ENCODE measurements around the gene HSD17B3.
"Not testable (repeated sequence)": the region's sequence is repeated elsewhere in the genome, so short reads cannot be mapped to it uniquely, and the experiment has no call there.

Gene HSD17B3

GRCh38 chr9:96193236-96193755, 108.7 kb downstream of the HSD17B3 start:
- Histone ChIP-seq H3K4me1 (ENCODE audit: control insufficient read depth in 2 of 2, insufficient read depth in 1 of 2, low read depth in 1 of 2, low read length in 2 of 2) (no peaks in the 10 kb centered on the region), H2BK5ac (ENCODE audit: low read length) (no peak overlapping the region), H3K4me2 (ENCODE audit: insufficient read depth, low read length, poor library complexity, severe bottlenecking) (no peak overlapping the region), H3K79me1 (ENCODE audit: low read depth, low read length) (no peaks in the 10 kb centered on the region), H3K36me3 (replicated peaks in 1 of 2; ENCODE audit: control insufficient read depth in 2 of 2, insufficient read depth in 2 of 2, low read length in 2 of 2) (no peaks in the 10 kb centered on the region), H2BK12ac (ENCODE audit: low read length) (no peak overlapping the region), H3K27me3 (ENCODE audit: control insufficient read depth in 3 of 3, insufficient read depth in 3 of 3, low read depth in 1 of 3, low read length in 3 of 3) (peaks cover 0 to under 1% (median 0%) of the 10 kb centered on the region in 3 experiments), H3K4me3 (ENCODE audit: low read length in 2 of 2) (no peak overlapping the region), H2AK5ac (ENCODE audit: low read depth, low read length) (no peak overlapping the region), H3K9ac (ENCODE audit: low read depth, low read length, poor library complexity) (no peak overlapping the region), H3K4ac (ENCODE audit: low read length) (no peak overlapping the region), H3K9me3 (replicated peaks in 1 of 2; ENCODE audit: control insufficient read depth in 2 of 2, insufficient read depth in 1 of 2, low read depth in 1 of 2, low read length in 2 of 2) (peaks cover 0 to 4% of the 10 kb centered on the region in 2 donors), H4K91ac (ENCODE audit: low read depth, low read length, poor library complexity) (no peak overlapping the region), H2AFZ (ENCODE audit: low read length) (no peak overlapping the region), H3K23ac (ENCODE audit: low read depth, low read length, poor library complexity) (no peak overlapping the region), H4K8ac (ENCODE audit: low read depth, low read length) (no peak overlapping the region), H2BK15ac (ENCODE audit: low read length) (no peak overlapping the region), H2BK120ac (ENCODE audit: low read depth, low read length) (no peak overlapping the region), H3K18ac (ENCODE audit: low read length) (no peak overlapping the region), H3K14ac (ENCODE audit: low read length) (no peak overlapping the region), H3K27ac (replicated peaks; ENCODE audit: low read length) (no peak overlapping the region)
- WGBS, 2 donors (ENCODE audit: extremely low coverage in 2 of 2, insufficient read length in 2 of 2, insufficient replicate concordance in 1 of 2), result no CpG with 5 or more reads among the region's 5 CpGs
- no peak for DNase-seq (ENCODE audit: low spot score)

- H2BK120ac ChIP-seq (ENCODE audit: low read depth, low read length), result no peak overlapping the region
- peaks cover 0 to 4% of the 10 kb centered on the region in 2 donors for H3K9me3 ChIP-seq (replicated peaks in 1 of 2; ENCODE audit: control insufficient read depth in 2 of 2, insufficient read depth in 1 of 2, low read depth in 1 of 2, low read length in 2 of 2)
- H3K4me2 ChIP-seq (ENCODE audit: insufficient read depth, low read length, poor library complexity, severe bottlenecking), result no peak overlapping the region
- H2BK12ac ChIP-seq (ENCODE audit: low read length), result no peak overlapping the region
- no peak overlapping the region for H3K14ac ChIP-seq (ENCODE audit: low read length)
- no peak overlapping the region for H3K23ac ChIP-seq (ENCODE audit: low read depth, low read length, poor library complexity)
- no peak overlapping the region for H4K8ac ChIP-seq (ENCODE audit: low read depth, low read length)
- H2AK5ac ChIP-seq (ENCODE audit: low read depth, low read length), result no peak overlapping the region
- H4K91ac ChIP-seq (ENCODE audit: low read depth, low read length, poor library complexity), result no peak overlapping the region
- no peak overlapping the region for H3K27ac ChIP-seq (replicated peaks; ENCODE audit: low read length)
- no peak overlapping the region for H3K4ac ChIP-seq (ENCODE audit: low read length)
- no peaks in the 10 kb centered on the region for H3K79me1 ChIP-seq (ENCODE audit: low read depth, low read length)
- DNase-seq (ENCODE audit: low spot score), result no peak
- peaks cover 0 to 3% (median 0%) of the 10 kb centered on the region in 3 experiments for H3K27me3 ChIP-seq (ENCODE audit: control insufficient read depth in 3 of 3, insufficient read depth in 3 of 3, low read depth in 1 of 3, low read length in 3 of 3)
- H3K4me3 ChIP-seq (ENCODE audit: low read length in 2 of 2), result no peak overlapping the region
- no peaks in the 10 kb centered on the region for H3K36me3 ChIP-seq (replicated peaks in 1 of 2; ENCODE audit: control insufficient read depth in 2 of 2, insufficient read depth in 2 of 2, low read length in 2 of 2)
- H2AFZ ChIP-seq (ENCODE audit: low read length), result no peak overlapping the region
- no peak overlapping the region for H2BK5ac ChIP-seq (ENCODE audit: low read length)
- no peak overlapping the region for H2BK15ac ChIP-seq (ENCODE audit: low read length)
- no peak overlapping the region for H3K9ac ChIP-seq (ENCODE audit: low read depth, low read length, poor library complexity)
- H3K18ac ChIP-seq (ENCODE audit: low read length), result no peak overlapping the region
- H3K4me1 ChIP-seq (ENCODE audit: control insufficient read depth in 2 of 2, insufficient read depth in 1 of 2, low read depth in 1 of 2, low read length in 2 of 2), result no peaks in the 10 kb centered on the region
Measured at GRCh38 chr9:96192710-96193109, 109.3 kb downstream of the HSD17B3 start.

- Histone ChIP-seq H2BK12ac (ENCODE audit: low read length) (no peak overlapping the region), H3K36me3 (replicated peaks in 1 of 2; ENCODE audit: control insufficient read depth in 2 of 2, insufficient read depth in 2 of 2, low read length in 2 of 2) (no peaks in the 10 kb centered on the region), H2BK15ac (ENCODE audit: low read length) (no peak overlapping the region)
Measured at GRCh38 chr9:96189995-96190394, 112.0 kb downstream of the HSD17B3 start.

GRCh38 chr9:96189581-96189980, 112.4 kb downstream of the HSD17B3 start:
- not testable (repeated sequence) for H3K14ac ChIP-seq (ENCODE audit: low read length); H3K79me1 ChIP-seq (ENCODE audit: low read depth, low read length); H2BK15ac ChIP-seq (ENCODE audit: low read length); H2BK120ac ChIP-seq (ENCODE audit: low read depth, low read length); H4K91ac ChIP-seq (ENCODE audit: low read depth, low read length, poor library complexity); H3K4me2 ChIP-seq (ENCODE audit: insufficient read depth, low read length, poor library complexity, severe bottlenecking); DNase-seq (ENCODE audit: low spot score); H3K36me3 ChIP-seq (replicated peaks in 1 of 2; ENCODE audit: control insufficient read depth in 2 of 2, insufficient read depth in 2 of 2, low read length in 2 of 2); H4K8ac ChIP-seq (ENCODE audit: low read depth, low read length); H3K4ac ChIP-seq (ENCODE audit: low read length); H2BK12ac ChIP-seq (ENCODE audit: low read length); H2AK5ac ChIP-seq (ENCODE audit: low read depth, low read length); H3K23ac ChIP-seq (ENCODE audit: low read depth, low read length, poor library complexity); H3K4me3 ChIP-seq (ENCODE audit: low read length in 2 of 2); H3K18ac ChIP-seq (ENCODE audit: low read length); H3K27ac ChIP-seq (replicated peaks; ENCODE audit: low read length); H2AFZ ChIP-seq (ENCODE audit: low read length); H2BK5ac ChIP-seq (ENCODE audit: low read length); H3K9ac ChIP-seq (ENCODE audit: low read depth, low read length, poor library complexity)
- Histone ChIP-seq H3K9me3 (replicated peaks in 1 of 2; ENCODE audit: control insufficient read depth in 2 of 2, insufficient read depth in 1 of 2, low read depth in 1 of 2, low read length in 2 of 2) (peaks cover 9 to 15% of the 10 kb centered on the region in 2 donors), H3K27me3 (ENCODE audit: control insufficient read depth in 3 of 3, insufficient read depth in 3 of 3, low read depth in 1 of 3, low read length in 3 of 3) (peaks cover 0 to 17% (median 4%) of the 10 kb centered on the region in 3 experiments), H3K4me1 (ENCODE audit: control insufficient read depth in 2 of 2, insufficient read depth in 1 of 2, low read depth in 1 of 2, low read length in 2 of 2) (peaks cover 6 to 12% of the 10 kb centered on the region in 2 donors)
- no CpG with 5 or more reads among the region's 2 CpGs for WGBS, 2 donors (ENCODE audit: extremely low coverage in 2 of 2, insufficient read length in 2 of 2, insufficient replicate concordance in 1 of 2)

More at GRCh38 chr9:96189995-96190394, 112.0 kb downstream of the HSD17B3 start:
- no peak overlapping the region for H2BK120ac ChIP-seq (ENCODE audit: low read depth, low read length)
- H4K91ac ChIP-seq (ENCODE audit: low read depth, low read length, poor library complexity), result no peak overlapping the region
- H3K4ac ChIP-seq (ENCODE audit: low read length), result no peak overlapping the region
- no peak overlapping the region for H2AK5ac ChIP-seq (ENCODE audit: low read depth, low read length)
- H3K4me2 ChIP-seq (ENCODE audit: insufficient read depth, low read length, poor library complexity, severe bottlenecking), result no peak overlapping the region
- H3K4me3 ChIP-seq (ENCODE audit: low read length in 2 of 2), result no peak overlapping the region
- DNase-seq (ENCODE audit: low spot score), result no peak
- H3K27me3 ChIP-seq (ENCODE audit: control insufficient read depth in 3 of 3, insufficient read depth in 3 of 3, low read depth in 1 of 3, low read length in 3 of 3), result peaks cover 0 to 17% (median 4%) of the 10 kb centered on the region in 3 experiments
- peaks cover 9 to 11% of the 10 kb centered on the region in 2 donors for H3K9me3 ChIP-seq (replicated peaks in 1 of 2; ENCODE audit: control insufficient read depth in 2 of 2, insufficient read depth in 1 of 2, low read depth in 1 of 2, low read length in 2 of 2)
- no peak overlapping the region for H3K14ac ChIP-seq (ENCODE audit: low read length)
- H3K27ac ChIP-seq (replicated peaks; ENCODE audit: low read length), result no peak overlapping the region
- H3K18ac ChIP-seq (ENCODE audit: low read length), result no peak overlapping the region
- no peaks in the 10 kb centered on the region for H3K79me1 ChIP-seq (ENCODE audit: low read depth, low read length)
- H3K9ac ChIP-seq (ENCODE audit: low read depth, low read length, poor library complexity), result no peak overlapping the region
- H3K4me1 ChIP-seq (ENCODE audit: control insufficient read depth in 2 of 2, insufficient read depth in 1 of 2, low read depth in 1 of 2, low read length in 2 of 2), result peaks cover 6 to 12% of the 10 kb centered on the region in 2 donors
- no CpG with 5 or more reads among the region's 2 CpGs for WGBS, 2 donors (ENCODE audit: extremely low coverage in 2 of 2, insufficient read length in 2 of 2, insufficient replicate concordance in 1 of 2)
- H2BK5ac ChIP-seq (ENCODE audit: low read length), result no peak overlapping the region
- H2AFZ ChIP-seq (ENCODE audit: low read length), result no peak overlapping the region
- H4K8ac ChIP-seq (ENCODE audit: low read depth, low read length), result no peak overlapping the region
- H3K23ac ChIP-seq (ENCODE audit: low read depth, low read length, poor library complexity), result no peak overlapping the region

Data from neuronal stem cell (in vitro differentiated cells).